HG02759 (cell line): ENCODE results near the gene PLEKHJ1.

ENCODE experiments used
- ATAC-seq: cut with Tn5 transposase; IDR thresholded peaks from one replicate; pipeline ENCODE4 v1.9.1; 2021; ENCODE audit warnings: mild to moderate bottlenecking, moderate library complexity; ENCODE audit not compliant: unreplicated experiment

Gene PLEKHJ1

GRCh38 chr19:2270157-2270422 is 34.0 kb upstream of the PLEKHJ1 start:
- ATAC-seq, result no peak

GRCh38 chr19:2269244-2270156 is 33.4 kb upstream of the PLEKHJ1 start:
- ATAC-seq, result peak; percentile 60

- no peak for ATAC-seq
Measured at GRCh38 chr19:2268861-2269243, 32.7 kb upstream of the PLEKHJ1 start.

DNA sequence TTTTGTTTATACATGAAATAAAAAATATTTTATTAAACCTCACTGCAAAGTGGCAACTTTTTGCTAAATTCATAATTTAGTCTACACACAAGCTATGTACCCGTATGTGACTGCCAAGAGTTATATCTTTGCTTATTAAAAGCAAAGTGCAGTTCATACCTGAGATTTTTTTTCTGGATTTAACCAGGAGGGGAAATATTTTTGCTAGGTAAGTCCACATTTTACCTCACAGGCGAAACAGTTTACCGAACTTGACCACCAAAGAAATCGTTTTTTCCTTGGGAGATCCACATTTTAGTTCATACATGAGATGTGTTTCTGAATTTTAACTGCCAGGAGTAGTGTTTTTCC is 32.3 kb upstream of the PLEKHJ1 start:
- no peak for ATAC-seq

DNA sequence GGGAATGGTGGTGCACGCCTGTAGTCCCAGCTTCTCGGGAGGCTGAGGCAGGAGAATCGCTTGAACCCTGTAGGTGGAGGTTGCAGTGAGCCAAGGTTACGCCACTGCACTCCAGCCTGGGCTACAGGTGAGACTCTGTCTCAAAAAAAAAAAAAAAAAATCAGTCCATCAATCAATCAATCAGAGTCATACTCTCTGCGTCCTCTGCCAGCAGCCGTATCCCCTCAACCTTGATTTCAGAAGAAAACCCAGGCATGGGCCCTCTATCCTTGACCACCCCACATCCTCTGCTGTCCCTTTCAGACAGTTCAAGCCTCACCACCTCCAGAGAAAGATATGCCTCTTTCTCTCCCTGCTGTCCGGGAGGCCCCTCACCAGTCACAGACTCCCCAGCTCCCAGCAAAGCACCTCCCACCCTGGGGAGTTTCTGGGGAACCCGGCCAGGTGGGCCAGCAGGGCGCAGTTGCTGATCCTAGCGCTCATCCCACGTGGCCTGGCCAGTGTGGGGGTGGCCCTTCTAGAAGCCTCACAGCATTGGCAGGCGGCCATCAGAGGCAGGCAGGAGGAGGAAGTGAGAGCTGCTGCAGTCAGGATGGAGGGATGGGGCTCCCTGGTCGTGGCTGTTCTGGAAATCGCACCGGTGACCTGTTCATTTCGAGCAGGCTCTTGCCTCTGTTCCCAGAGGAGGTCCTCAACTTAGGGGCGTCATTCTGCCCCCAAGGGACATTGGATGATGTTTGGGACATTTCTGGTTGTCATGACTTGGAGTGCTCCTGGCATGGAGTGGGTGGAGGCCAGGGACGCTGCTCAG is 30.3 kb upstream of the PLEKHJ1 start:
- ATAC-seq, result no peak

DNA sequence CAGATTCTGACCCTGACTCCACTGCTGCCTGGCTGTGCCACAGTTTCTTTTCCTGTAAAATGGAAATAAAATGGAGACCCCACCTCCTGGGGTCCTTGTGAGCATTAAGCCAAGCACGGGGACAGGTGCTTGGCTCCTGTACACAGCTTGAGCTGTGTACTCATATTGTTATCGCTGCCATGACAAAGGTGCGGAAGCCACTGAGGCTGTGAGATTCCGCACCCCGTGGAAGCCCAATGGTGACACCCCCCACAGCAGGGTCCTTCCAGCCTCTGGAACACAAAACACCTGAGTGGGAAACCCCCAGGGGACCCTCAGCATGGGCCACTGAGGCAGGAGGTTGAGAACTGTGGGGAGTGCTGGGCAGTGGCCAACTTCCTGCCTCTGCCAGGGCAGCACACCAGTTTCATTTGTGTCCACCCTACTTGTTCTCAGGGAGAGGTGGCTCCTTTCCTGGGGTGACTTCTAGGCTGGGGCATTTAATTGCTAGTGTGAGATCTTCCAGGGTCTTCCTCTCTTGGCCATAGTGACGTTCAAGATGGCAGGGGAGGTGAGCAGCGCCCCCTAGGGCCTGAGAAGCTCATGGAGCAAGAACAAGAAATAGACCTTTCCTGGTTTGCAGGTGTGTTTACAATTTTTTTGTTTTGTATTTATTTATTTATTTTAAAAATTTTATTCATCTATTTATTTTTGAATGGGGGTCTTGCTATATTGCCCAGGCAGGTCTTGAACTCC is 25.5 kb upstream of the PLEKHJ1 start:
- ATAC-seq, result no peak

GRCh38 chr19:2260341-2260805 is 24.2 kb upstream of the PLEKHJ1 start:
- ATAC-seq, result no peak

DNA sequence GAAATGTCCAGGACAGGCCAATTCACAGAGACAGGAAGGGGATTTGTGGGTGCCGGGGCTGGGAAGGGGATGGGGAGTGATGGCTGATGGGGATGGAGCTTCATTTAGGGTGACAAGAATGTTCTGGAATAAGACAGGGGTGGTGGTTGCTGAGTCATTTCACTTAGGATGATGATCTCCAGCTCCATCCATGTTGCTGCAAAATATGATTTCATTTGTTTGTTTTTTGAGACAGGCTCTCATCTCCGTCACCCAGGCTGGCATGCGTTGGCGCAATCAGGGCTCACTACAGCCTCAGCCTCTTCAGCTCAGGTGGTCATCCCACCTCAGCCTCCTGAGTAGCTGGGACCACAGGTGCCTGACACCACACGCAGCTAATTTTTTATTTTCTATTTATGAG is 23.2 kb upstream of the PLEKHJ1 start:
- no peak for ATAC-seq

DNA sequence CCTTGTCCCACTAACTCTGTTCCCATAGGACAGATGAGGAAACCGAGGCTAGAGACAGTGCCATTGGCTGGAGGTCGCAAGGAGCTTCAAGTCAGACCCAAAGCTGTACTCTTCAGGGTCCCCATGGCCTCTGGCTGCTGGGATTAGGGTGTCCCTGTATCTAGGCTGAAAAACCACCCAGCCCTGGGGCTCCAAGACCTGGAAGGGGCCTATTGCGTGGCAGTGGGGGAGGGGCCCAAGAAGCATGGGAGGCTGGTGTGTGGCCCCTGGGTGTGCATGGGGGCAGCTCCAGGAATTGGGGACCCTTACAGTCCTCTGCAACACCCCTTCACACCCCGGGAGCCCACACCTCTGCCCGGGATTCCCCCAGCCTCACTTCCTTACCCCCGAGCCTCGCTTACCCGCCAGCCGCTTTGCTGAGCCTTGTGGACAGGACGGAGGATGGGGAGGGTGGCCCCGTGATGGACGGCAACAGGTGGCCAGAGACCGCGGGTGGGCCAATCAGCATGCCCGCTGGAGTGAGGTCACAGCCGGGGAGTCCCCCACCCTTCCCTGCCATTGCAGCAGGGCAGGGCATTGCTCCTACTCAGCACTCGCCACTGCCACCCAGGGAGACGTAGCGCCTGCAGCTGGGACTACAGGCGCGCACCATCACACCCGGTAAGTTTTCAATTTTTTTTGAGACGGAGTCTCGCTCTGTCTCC is 20.0 kb upstream of the PLEKHJ1 start, which contains the start of gene JSRP1:
Gene JSRP1 (minus strand): TSS at position 436 of the 704 bp plus-strand sequence. CDS start 1,103 bp downstream, outside the sequence.
- ATAC-seq, result no peak

GRCh38 chr19:2255112-2255845 is 19.1 kb upstream of the PLEKHJ1 start:
- no peak for ATAC-seq

DNA sequence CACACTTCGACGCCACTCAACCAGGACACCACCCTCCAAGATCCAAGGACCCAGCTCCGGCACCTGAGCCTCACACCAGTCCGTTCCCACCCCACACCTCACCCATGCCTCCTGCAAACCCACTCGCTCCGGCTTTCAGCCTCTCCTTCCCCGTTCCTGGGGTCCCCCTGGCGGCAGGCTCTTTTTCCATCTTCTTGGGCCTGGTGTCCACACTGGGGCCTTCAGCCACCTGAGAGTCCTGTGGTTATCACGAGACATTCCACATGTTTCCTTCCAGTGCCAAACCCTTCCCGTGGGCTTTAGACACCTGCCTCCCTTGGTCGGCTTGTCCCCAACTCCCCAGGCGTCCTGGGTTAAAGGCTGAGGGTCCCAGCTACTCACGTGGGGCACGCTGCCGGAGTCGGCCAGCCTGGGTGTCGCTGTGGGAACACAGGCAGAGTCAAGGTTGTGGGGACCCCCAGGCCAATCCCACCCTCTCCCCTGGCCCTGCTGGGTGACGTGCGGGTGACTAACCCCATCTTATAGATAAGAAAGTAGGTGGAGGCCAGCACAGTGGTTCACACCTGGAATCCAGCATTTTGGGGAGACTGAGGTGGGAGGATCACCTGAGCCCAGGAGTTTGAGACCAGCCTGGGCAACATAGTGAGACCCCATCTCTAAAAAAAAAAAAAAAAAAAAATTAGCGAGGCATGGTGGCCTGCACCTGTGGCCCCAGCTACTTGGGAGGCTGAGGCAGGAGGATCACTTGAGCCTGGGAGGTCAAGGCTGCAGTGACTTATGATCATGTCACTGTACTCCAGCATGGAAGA is 18.1 kb upstream of the PLEKHJ1 start:
- no peak for ATAC-seq

DNA sequence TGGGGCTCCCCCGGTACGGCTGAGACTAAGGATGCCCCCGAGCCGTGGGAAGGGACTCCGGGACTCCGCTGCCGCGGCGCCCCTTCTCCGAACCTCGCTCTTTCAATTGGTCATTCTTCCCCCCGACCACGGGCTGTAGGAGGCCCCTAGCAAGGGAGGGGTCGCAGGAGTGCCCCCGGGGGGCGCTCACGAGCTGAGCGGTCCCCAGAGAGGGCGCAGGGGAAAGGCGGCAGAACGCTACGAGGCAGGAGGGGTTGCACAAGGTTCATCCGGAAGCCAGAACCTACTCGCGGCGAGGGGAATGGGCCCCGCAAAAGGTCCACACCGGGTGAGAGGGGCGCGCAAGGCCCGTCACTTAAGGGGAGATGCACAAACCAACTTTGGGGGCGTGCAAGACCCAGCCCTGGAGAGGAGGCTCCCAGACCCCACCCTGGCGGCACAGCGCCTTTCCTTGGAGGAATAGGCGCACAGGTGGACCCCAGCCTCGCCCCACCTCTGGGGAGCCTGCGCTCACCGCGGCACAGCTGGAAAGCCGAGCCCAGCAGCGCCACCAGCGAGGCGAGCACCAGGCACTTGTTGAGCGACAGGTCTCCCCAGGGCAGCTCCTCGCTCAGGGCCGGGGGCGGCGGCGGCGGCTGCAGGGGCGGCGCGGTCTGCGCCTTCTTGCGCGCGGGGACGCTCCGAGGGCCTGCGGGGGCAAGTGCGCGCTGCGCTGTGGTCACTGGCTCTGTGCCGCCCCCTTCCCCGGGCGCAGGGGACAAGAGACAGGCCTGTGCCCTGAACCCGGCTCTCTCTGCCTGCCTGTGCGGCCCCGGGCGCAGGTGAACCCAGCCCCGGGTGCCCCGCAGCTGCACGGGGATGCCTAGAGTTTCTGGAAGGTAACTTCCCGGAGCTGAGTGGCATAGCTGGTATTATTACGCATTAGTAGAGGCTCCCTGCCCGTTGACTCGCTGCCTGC is 17.3 kb upstream of the PLEKHJ1 start:
- ATAC-seq, result no peak

DNA sequence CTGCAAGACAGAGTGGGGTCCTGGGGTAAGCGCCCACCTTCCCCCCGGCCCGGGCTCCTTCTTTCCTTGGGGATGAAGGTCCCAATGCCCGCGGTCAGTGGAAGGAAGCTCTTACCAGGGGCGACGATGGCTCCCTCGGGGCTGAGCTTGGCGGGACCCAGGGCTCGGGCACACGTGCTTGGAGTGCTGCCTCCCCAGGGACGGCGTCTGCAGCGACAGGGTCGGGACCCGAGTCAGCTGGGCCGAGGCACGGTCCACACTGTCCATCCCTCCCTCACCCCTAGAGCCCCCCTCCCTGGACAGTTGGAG is 16.6 kb upstream of the PLEKHJ1 start:
- ATAC-seq, result no peak

DNA sequence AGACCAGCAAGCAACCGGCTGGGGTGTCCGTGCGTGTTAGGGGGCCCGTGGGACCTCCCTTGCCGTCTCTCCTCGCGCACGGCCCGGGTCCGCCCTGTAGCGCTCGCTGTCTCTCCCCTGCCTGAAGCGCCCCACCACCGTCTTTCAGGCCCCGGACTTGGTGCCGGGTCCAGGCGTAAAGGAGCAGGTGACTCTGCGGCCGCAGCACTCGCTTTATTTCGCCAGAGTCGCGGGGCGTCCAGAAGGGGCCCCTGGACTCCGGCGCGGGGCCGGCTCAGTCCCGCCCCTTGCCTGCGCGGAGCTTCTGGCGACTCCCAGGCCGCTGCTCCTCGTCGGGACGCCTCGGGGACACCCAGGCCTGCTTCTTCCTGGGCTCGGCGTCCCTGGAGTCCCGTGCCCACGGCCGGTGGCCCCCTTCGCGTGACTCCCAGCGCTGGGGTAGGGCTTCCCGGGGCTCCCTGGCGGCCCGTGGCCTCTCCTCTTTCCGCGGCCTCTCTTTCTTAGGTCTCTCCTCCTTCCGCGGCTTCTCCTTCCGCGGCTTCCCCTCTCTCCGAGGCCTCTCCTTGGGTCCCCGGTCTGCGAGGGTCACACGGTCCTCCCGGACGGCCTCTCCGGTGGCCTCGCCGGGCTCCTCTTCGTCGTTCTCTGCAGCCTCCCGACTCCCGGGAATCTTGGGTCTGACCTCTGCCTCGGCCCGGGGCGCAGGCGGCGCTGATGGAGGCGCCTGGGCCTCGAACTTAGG is 16.1 kb upstream of the PLEKHJ1 start:
- ATAC-seq, result no peak

GRCh38 chr19:2251106-2252054 is 15.3 kb upstream of the PLEKHJ1 start:
- no peak for ATAC-seq

- no peak for ATAC-seq
Measured at GRCh38 chr19:2250766-2251105, 14.6 kb upstream of the PLEKHJ1 start.
